HG03135 (cell line): ENCODE measurements around the gene MAGEA12.
"Not testable (repeated sequence)": the region's sequence is repeated elsewhere in the genome, so short reads cannot be mapped to it uniquely, and the experiment has no call there.

Source experiments
- ATAC-seq: cut with Tn5 transposase; IDR thresholded peaks from one replicate; pipeline ENCODE4 v1.9.1; 2021; ENCODE audit warnings: mild to moderate bottlenecking, moderate library complexity; ENCODE audit not compliant: unreplicated experiment

MAGEA12 gene

DNA sequence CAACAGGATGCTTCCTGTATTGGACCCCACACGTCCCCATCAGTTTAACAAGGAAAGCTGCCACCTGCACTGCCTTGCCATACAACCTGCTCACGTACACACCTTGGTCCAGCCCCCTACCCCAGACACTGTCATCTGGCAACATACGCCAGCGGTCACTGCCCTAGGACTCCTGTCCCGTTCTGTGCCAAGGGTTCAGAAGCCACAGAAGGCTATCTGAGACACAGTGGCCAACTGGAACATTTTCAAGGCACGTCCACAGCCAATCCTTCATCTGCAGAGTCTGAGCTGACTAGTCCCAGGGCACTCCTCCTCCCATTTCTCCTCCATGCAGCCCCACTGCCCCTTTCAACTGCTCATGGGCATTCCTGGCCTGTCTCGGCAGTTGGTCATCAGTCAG is 28.0 kb downstream of the MAGEA12 start:
- not testable (repeated sequence) for ATAC-seq

GRCh38 chrX:152766562-152766961 is 33.0 kb downstream of the MAGEA12 start:
- not testable (repeated sequence) for ATAC-seq

DNA sequence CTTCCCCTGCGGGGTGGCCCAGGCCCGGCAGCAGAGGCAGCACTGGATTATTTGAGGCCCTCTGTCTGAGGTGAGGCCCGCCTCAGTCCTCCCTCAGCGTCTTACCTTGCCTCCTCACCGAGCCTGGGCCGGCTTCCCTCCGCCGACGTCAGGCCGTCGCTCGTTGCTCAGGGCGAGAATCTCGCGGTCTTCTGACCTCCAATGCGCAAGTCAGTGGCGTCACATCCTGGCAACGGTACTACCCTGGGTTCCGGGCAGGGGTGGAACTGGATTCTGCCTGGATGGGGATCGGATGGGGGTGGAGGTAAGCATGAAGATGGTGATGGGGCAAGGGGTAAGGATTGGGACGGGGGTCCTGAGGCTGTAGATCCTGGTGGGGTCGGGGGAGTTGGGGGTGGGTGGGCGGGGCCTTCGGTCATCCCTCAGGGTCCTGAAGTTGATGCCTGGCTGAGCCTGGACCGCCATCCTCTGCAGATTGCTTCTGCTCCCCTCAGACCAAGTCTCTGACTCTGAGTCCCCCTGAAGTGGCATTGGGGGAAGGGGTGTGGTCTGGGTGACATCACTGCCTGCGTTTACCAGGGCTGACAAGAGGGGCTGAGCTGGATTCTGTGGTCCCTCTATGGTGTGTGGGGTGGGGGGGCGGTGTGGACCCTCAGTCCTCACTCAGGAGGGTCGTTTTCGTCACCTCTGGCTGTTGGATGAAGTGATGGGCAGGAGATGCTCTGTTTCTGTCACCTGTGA is 36.2 kb downstream of the MAGEA12 start, which contains the start of gene MAGEA6:
TSS of gene MAGEA6 (minus strand) at position 141 of the 741 bp plus-strand sequence. CDS start 2,039 bp downstream, outside the sequence.
- ATAC-seq: not testable (repeated sequence)

- ATAC-seq: not testable (repeated sequence)
These were observed 53.5 kb downstream of the MAGEA12 start for GRCh38 chrX:152787062-152787461.
